Activated B cell treated with CpG ODN at 0.5 μM for 24 hours (primary cell): Measurements from ENCODE around the gene POLL. TPM values are rescaled to one million over a fixed set of nuclear protein-coding genes. Genes with fewer than 3 reads are reported as not detected.

ENCODE experiments used
- ATAC-seq: fragments of 200-7000 bp; cut with Tn5 transposase; one replicate; pipeline ENCODE4 v1.10.0; 2021; ENCODE audit warnings: low read depth, mild to moderate bottlenecking, moderate library complexity
- CTCF ChIA-PET: fragments of 350-600 bp; sonication (Branson Sonifier 250); formaldehyde crosslinking; loops from one replicate; lab custom pipeline; 2021; ENCODE audit warnings: antibody characterized with exemption; lab: Charles Lee
- POLR2A ChIA-PET: fragments of 350-600 bp; sonication (Branson Sonifier 250); formaldehyde crosslinking; loops from one replicate; lab custom pipeline; 2021; ENCODE audit warnings: antibody characterized with exemption; lab: Charles Lee
- DNase-seq: peaks from one replicate; pipeline ENCODE4 v3.0.0; 2022
- H3K27ac Mint-ChIP-seq: one replicate; pipeline ENCODE4 v1.8.0; 2020; ENCODE audit warnings: mixed read lengths
- H3K27me3 Mint-ChIP-seq: one replicate; pipeline ENCODE4 v1.8.0; 2021; ENCODE audit warnings: mixed read lengths
- H3K36me3 Mint-ChIP-seq: one replicate; pipeline ENCODE4 v1.8.0; 2021; ENCODE audit warnings: low read depth, mixed read lengths
- H3K4me1 Mint-ChIP-seq: one replicate; pipeline ENCODE4 v1.8.0; 2021; ENCODE audit warnings: mixed read lengths
- H3K4me3 Mint-ChIP-seq: one replicate; pipeline ENCODE4 v1.8.0; 2020; ENCODE audit warnings: mild to moderate bottlenecking, mixed read lengths
- H3K9me3 Mint-ChIP-seq: one replicate; pipeline ENCODE4 v1.8.0; 2020; ENCODE audit warnings: mixed read lengths
- intact Hi-C: fragments of 100-400 bp; cut with micrococcal nuclease; formaldehyde crosslinking; loops from one replicate; pipeline ENCODE4 v1.15.1; 2024
- total RNA-seq: library from RNA; stranded (reverse); gene quantifications from 2 replicates; pipeline ENCODE4 v1.2.3, GENCODE V29; 2022
- TF ChIP-seq, protein P1 (sequence below): fragments of 200-600 bp; IDR thresholded peaks from one replicate; pipeline ENCODE4 v1.8.0; 2022; ENCODE audit warnings: antibody characterized with exemption, mild to moderate bottlenecking

The POLL gene
- total RNA-seq, 1 donor from 2014 or later: 39.5 TPM

GRCh38 chr10:101559596-101560297 is 28.3 kb downstream of the POLL start:
- Mint-ChIP-seq H3K9me3 (no peaks in the 10 kb centered on the region), H3K4me3 (no peak overlapping the region), H3K27ac (no peak overlapping the region), H3K4me1 (no peaks in the 10 kb centered on the region), H3K27me3 (peaks cover 8% of the 10 kb centered on the region), H3K36me3 (peaks cover 3% of the 10 kb centered on the region)
- no peak for ATAC-seq
- ChIA-PET CTCF (no interaction called here), POLR2A (no interaction called here)
- TF ChIP-seq, protein P1, sequence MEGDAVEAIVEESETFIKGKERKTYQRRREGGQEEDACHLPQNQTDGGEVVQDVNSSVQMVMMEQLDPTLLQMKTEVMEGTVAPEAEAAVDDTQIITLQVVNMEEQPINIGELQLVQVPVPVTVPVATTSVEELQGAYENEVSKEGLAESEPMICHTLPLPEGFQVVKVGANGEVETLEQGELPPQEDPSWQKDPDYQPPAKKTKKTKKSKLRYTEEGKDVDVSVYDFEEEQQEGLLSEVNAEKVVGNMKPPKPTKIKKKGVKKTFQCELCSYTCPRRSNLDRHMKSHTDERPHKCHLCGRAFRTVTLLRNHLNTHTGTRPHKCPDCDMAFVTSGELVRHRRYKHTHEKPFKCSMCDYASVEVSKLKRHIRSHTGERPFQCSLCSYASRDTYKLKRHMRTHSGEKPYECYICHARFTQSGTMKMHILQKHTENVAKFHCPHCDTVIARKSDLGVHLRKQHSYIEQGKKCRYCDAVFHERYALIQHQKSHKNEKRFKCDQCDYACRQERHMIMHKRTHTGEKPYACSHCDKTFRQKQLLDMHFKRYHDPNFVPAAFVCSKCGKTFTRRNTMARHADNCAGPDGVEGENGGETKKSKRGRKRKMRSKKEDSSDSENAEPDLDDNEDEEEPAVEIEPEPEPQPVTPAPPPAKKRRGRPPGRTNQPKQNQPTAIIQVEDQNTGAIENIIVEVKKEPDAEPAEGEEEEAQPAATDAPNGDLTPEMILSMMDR: no peak
- DNase-seq: no peak
- intact Hi-C loops: loop anchor here (10.0 kb wide), 1 partner anchor 205 kb away; the partner anchor contains the start of gene BTRC

DNA sequence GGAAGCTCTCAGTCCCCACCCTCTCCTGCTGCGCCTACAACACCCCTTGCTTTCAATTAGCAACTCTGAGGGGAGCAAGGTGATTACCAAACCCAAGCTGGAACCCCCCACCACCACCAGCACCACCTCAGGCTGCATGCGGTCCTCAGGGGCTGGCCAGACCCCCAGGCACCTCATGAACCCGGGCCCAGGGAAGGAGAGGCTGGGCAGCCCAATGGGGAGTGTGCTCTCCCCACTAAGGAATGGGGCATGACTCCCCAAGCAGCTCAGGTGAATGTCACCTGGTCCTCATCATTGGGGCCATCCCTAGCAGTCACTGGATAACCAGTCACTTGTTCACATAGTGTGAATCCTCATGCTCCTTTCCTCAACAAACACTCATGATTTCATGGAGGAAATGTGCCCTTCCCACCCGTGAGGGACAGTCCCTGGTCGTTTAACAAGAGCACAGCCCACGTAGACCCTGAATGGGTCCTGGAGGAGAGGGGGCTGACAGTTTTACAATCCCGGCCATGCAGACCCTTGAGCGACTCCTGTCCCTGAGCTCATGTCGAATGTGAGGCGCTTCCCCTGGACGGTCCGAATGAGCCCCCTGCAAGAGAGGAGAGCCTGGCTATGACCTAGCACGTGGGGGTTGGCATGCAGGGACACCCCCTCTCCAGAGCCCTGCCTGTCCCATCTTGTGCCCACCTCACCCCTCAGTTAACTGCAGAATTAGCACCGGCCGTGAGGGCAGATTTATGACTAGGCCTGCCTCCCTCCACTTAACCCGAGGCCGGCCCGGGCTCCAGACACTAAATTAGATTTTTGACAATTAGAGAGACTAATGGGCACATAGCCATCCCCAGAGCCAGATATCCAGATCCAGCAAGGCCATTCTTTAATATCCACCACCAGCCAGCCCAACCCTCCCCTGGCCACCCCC is 29.1 kb downstream of the POLL start:
- POLR2A ChIA-PET: interaction anchor here (0.6 kb wide), 1 partner anchor 17 kb away, joined by 6 read pairs; no protein-coding TSS in a partner anchor
- H3K27me3 Mint-ChIP-seq: peaks cover 6% of the 10 kb centered on the region
- peaks cover 11% of the 10 kb centered on the region for H3K36me3 Mint-ChIP-seq
- no peak overlapping the region for H3K27ac Mint-ChIP-seq
- no peak overlapping the region for H3K4me3 Mint-ChIP-seq
- CTCF ChIA-PET: no interaction called here
- ATAC-seq: no peak
- H3K4me1 Mint-ChIP-seq: no peaks in the 10 kb centered on the region
- no peaks in the 10 kb centered on the region for H3K9me3 Mint-ChIP-seq
- DNase-seq: no peak
- intact Hi-C loops: no loop called here
- TF ChIP-seq, protein P1: no peak

DNA sequence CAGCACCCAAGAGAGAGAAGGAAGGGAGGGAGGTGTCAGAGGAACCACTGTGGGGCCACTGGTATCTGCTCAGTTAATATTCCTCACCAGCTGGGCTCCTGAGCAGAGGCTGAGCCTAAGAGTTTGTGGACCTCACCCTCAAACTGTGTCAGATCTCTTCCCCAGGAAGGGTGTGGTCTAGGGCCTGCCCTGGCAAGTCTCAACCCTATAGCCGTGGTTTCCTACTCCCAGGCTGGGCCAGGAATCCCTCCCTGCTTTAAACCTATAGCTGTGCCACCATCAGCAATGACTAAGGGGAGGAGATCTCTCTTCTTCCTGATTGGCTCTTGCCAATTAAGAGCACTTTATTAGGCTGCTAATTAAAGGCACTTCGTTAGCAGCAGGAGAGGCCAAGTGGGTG is 29.9 kb downstream of the POLL start:
- Mint-ChIP-seq H3K27ac (no peak overlapping the region), H3K4me3 (no peak overlapping the region), H3K9me3 (no peaks in the 10 kb centered on the region), H3K36me3 (peaks cover 16% of the 10 kb centered on the region), H3K27me3 (peaks cover 4% of the 10 kb centered on the region), H3K4me1 (no peaks in the 10 kb centered on the region)
- no peak for DNase-seq
- POLR2A ChIA-PET: interaction anchor here (0.6 kb wide), 1 partner anchor 18 kb away, joined by 6 read pairs; no protein-coding TSS in a partner anchor
- no peak for ATAC-seq
- TF ChIP-seq, protein P1: no peak
- intact Hi-C loops: no loop called here
- CTCF ChIA-PET: interaction anchor here (1.1 kb wide), 1 partner anchor 12 kb away, joined by 3 read pairs; no protein-coding TSS in a partner anchor

DNA sequence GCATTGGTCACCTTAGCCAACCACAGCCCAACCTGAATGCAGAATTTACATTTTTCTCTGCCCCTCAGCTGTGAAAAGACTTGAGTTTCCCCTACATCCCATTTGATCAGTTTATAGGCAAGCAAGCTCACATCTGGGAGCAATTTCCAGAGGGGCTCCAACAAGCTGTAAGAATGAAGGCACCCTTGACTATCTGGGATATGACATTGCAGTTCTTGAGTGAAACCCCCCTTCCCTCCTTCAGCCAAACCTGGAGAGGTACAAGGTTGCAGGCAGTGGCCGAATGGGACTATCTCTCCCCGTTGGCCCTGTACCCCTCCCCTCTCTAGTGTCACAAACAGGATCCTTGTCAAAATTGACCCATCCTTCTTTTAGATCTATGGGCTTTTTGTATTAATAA is 30.5 kb downstream of the POLL start:
- Mint-ChIP-seq H3K27ac (no peak overlapping the region), H3K4me3 (no peak overlapping the region), H3K9me3 (no peaks in the 10 kb centered on the region), H3K4me1 (no peaks in the 10 kb centered on the region), H3K36me3 (peaks cover 22% of the 10 kb centered on the region), H3K27me3 (peaks cover 4% of the 10 kb centered on the region)
- TF ChIP-seq, protein P1: no peak
- no peak for ATAC-seq
- ChIA-PET CTCF (interaction anchor here (1.1 kb wide), 1 partner anchor 13 kb away, joined by 3 read pairs; no protein-coding TSS in a partner anchor), POLR2A (no interaction called here)
- intact Hi-C loops: no loop called here
- no peak for DNase-seq

DNA sequence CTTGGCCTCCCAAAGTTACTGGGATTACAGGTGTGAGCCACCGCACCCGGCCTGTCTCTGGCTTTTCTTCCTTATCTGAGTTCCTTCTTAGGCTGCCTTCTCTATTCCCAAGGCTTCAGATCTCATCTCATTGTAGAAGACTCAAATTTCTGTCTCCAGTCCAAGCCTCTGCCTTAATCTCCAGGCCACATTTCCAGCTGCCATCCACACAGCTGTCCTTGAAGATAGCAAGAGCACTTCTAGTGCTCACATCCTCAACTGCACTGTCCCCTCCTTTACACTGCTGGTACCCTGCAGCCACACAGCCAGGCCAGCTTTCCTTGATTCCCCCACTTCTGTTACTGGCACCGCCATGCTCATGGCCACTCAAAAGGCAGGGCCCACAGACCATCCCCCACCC is 35.6 kb downstream of the POLL start:
- Mint-ChIP-seq H3K27me3 (no peaks in the 10 kb centered on the region), H3K4me1 (no peaks in the 10 kb centered on the region), H3K27ac (no peak overlapping the region), H3K4me3 (no peak overlapping the region), H3K9me3 (no peaks in the 10 kb centered on the region), H3K36me3 (peaks cover 43% of the 10 kb centered on the region)
- no peak for DNase-seq
- ATAC-seq: no peak
- TF ChIP-seq, protein P1: no peak
- POLR2A ChIA-PET: no interaction called here
- intact Hi-C loops: no loop called here
- CTCF ChIA-PET: interaction anchor here (2.6 kb wide), 1 partner anchor 18 kb away, joined by 9 read pairs; no protein-coding TSS in a partner anchor
